GM21717 (cell line): ENCODE measurements around the gene ZNF808.
"Not testable (repeated sequence)": the region's sequence is repeated elsewhere in the genome, so short reads cannot be mapped to it uniquely, and the experiment has no call there.

ENCODE experiments used
- ATAC-seq: cut with Tn5 transposase; IDR thresholded peaks from one replicate; pipeline ENCODE4 v1.9.1; 2021; ENCODE audit warnings: mild to moderate bottlenecking, moderate library complexity; ENCODE audit not compliant: unreplicated experiment

Gene ZNF808

DNA sequence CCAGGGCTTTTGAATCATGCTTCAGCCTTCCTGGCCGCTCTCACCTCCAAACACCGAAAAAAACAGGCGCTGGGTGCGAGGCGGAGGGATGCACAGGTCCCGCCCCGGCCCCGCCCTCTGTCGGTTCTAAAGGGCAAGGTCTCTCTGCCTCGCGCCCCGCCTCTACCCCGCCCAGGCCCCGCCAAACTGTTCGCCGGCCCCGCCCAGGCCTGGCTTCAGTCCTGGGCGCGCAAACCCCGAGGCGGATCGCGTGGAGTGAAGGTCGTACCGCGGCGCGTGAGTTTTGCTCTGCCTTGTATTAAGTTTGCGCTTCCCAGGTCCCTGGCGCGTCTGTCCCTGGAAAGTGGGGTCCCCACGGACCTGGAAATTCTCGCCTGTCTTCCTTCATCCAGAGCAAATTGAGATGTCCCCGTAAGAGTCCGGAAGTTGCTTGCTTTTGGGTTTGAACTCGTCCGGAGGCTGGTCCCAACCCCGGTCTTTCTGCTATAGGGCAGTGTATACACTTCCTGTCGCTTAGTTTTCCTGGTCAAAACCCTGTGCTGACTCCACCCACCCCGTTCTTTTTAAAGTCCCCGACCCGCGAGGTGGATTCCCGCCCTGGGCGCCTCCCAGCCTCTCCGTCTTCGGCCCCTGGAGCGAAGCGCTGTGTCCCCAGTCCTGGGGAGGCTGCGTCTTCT is 8.4 kb downstream of the ZNF808 start:
- ATAC-seq = no peak

DNA sequence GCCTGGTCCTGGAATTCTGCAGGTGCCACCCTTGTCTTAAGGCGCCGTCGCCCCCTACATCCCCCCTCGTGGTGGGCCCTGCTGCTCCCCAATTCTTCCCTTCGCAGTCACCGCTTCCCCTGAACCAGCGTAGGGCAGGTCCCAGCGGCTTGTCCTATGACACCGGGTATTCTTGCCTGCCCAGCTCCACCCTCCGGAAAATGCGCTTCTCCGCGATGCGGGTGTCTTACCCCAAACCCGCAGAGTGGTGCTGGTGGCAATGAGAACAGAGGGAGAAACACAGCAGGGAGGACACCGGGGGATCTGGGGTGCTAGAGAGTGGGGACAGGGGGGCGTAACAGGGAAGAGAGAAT is 9.0 kb downstream of the ZNF808 start:
- no peak for ATAC-seq

DNA sequence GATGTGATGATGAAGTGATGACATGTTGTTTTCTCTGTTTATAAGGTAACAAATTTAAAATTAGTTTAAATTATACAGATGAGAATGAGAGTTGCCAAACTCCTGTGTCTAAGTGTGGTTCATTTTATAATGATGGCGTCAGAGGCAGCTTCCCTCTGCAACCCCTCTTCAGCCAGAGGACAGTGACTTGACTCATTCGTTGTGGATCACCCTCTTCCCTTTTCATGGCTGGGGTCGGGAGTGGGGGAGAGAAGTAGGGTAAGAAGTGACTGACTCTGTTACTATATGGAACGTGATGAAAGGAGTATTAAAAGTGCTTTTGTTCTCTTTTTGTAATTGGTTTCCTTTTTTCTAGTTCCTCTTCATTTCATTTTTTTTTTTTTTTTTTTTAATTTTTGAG is 11.3 kb downstream of the ZNF808 start:
- ATAC-seq = not testable (repeated sequence)

DNA sequence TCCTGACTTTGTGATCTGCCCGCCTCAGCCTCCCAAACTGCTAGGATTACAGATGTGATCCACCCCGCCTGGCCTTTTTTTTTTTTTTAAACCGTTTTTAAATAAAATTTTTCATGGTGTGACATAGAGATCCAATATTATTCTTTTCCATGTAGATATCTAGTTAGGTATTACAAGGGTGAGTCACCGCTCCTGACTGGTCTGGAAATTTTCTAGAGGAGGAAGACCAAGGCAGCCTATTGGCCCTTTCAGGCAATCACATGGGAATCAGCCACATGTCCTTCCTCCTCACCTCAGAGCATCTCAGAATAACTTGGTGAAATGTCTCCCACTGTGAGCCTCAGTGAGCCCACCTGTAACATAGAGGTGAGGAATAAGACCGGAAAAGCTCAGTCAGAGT is 13.7 kb downstream of the ZNF808 start:
- not testable (repeated sequence) for ATAC-seq

DNA sequence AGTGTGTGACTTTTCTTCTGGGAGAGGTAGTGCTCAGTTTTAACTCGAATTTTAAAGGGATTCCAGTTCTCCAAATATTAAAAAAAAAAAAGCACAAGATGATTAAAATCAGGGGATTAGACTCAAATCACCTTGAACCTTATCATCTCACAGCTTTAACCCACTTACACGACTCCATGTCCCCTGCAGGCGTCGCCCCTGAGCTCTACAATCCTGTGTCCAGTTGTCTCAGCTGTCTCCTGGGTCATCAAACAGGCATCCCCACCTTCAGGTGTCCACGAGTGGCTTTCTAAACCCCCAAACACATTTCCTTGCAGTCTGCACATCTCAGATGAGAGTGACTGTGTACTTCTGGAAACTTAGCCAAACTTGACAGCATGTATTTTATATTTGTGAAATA is 14.1 kb downstream of the ZNF808 start:
- ATAC-seq = no peak

DNA sequence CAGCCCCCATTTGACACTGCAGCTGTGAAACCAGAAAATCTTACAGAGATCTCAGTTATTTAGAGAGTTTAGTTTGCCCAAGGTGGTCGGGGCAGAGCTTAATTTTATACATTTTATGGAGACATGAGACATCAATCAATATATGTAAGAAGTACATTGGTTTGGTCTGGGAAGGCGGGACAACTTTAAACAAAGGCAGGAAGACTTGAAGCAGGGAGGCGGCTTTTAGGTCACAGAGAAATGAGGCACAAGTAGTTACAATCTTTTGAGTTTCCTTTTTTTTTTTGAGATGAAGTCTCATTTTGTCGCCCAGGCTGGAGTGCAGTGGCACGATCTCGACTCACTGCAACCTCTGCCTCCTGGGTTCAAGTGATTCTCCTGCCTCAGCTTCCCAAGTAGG is 15.1 kb downstream of the ZNF808 start:
- ATAC-seq = not testable (repeated sequence)

DNA sequence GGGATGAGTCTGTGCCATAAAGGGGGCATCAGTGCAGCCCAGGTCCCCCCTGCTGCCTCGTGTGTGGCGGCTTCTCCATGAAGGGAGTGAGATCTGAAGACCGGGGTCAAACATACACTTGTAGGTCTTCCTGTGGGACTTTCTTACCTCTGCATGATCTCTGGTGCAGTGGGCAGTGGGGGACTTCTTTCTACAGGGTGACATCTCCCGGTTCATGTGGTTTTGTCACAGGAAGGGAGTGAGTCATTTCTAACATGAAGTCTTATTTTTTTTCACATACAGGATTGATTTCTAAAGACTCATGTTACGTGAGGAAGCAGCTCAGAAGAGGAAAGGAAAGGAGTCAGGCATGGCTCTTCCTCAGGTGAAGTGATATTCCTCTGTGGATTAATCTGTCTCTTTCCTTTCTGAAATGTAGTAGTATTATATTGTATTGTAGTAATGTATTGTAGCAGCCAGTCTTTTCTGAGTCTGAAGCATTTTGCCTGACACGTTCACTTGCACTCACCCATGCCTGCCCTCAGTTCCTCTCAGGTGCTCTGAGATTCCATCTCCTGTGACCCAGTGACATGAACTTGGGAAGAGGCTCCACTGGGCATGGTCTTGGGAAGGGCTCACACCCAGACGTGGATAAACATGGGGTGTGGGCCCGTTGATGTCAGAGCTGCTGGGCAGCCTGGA is 15.7 kb downstream of the ZNF808 start:
- no peak for ATAC-seq

DNA sequence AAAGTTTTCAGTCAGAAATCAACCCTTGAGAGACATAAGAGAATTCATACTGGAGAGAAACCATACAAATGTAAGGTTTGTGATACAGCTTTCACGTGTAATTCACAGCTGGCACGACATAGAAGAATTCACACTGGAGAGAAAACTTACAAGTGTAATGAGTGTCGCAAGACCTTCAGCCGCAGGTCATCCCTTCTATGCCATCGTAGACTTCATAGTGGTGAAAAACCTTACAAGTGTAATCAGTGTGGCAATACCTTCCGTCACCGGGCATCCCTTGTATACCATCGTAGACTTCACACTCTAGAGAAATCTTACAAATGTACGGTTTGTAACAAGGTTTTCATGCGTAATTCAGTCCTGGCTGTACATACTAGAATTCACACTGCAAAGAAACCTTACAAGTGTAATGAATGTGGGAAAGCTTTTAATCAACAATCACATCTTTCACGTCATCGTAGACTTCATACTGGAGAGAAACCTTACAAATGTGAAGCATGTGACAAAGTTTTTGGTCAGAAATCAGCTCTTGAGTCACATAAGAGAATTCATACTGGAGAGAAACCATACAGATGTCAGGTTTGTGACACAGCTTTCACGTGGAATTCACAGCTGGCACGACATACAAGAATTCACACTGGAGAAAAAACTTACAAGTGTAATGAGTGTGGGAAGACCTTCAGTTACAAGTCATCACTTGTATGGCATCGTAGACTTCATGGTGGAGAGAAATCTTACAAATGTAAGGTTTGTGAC is 26.9 kb downstream of the ZNF808 start:
- no peak for ATAC-seq

DNA sequence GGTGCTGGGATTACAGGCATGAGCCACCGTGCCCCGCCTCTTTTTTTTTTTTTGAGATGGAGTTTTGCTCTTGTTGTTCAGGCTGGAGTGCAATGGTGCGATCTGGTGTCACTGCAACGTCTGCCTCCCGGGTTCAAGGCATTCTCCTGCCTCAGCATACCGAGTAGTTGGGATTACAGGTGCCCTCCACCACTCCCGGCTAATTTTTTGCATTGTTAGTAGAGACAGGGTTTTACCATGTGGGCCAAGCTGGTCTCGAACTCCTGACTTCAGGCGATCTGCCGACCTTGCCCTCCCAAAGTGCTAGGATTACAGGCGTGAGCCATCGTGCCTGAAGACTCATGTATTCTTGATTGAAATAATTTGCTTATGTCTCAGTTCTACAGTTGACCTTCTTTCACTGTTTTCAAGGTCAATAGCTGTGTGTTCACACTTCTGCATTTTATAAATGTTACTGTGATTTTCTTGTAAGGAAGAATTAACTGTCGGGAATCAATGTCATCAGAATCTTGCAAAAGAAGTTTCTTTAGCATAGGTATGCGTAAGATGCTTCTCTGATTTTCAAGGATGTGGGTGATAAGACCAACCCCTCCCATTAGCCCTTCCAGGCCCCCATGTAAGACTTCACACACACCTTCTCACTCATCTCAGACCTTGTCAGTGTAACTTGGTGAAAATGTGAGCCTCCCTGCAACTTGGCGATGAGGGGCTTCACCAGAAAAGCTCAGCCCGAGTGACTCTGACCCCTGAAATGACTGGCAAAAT is 29.9 kb downstream of the ZNF808 start:
- no peak for ATAC-seq

DNA sequence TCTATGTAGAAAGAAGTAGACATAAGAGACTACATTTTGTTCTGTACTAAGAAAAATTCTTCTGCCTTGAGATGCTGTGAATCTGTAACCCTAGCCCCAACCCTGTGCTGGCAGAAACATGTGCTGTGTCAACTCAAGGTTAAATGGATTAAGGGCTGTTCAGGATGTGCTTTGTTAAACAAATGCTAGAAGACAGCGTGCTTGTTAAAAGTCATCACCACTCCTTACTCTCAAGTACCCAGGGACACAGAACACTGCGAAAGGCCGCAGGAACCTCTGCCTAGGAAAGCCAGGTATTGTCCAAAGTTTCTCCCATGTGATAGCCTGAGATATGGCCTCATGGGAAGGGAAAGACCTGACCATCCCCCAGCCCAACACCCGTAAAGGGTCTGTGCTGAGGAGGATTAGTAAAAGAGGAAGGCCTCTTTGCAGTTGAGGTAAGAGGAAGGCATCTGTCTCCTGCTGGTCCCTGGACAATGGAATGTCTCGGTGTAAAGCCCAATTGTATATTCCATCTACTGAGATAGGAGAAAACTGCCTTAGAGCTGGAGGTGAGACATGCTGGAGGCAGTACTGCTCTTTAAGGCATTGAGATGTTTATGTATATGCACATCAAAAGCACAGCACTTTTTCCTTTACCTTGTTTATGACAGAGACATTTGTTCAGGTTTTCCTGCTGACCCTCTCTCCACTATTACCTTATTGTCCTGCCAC is 31.4 kb downstream of the ZNF808 start:
- not testable (repeated sequence) for ATAC-seq

DNA sequence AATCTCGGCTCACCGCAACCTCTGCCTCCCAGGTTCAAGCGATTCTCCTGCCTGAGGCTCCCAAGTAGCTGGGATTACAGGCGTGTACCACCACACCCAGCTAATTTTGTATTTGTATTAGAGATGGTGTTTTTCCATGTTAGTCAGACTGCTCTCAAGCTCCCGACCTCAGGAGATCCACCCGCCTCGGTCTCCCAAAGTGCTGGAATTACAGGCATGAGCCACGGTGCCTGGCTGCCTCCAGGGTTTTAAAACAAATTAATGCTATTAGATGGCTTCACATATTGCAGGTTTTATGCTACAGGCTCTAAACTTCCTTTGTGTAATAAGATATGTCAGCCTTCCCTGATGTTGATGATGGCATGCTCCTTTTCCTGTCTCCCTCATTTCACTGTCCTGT is 34.1 kb downstream of the ZNF808 start:
- ATAC-seq = not testable (repeated sequence)

DNA sequence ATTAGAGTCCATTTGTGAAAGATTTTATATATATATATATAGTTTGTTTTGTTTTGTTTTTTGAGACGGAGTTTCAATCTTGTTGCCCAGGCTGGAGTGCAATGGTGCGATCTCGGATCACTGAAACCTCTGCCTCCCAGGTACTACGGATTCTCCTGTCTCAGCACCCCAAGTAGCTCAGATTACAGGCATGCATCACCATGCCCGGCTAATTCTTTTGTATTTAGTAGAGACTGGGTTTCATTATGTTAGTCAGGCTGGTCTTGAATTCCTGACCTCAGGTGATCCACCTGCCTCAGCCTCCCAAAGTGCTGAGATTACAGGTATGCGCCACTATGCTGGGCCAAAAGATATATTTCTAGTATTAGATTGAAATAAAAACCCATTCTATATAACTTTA is 38.7 kb downstream of the ZNF808 start:
- ATAC-seq = no peak

DNA sequence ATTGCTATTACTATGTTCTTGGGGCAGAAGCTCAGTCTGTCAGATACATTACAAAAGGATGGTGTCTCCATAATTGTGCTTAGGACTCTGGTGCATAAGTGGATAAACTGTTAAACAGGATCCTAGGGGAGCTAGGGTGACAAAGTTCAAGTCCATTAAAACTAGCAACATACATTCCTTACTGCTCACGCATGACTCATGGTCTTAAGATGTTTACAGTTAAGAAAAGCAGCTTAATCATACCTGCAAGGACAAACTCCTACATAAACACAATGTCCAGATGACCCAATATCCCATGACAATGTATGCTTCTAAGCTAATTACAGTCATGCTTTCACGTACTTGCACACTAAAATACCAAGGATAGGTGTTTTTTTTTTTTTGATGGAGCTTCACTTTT is 39.1 kb downstream of the ZNF808 start:
- no peak for ATAC-seq

DNA sequence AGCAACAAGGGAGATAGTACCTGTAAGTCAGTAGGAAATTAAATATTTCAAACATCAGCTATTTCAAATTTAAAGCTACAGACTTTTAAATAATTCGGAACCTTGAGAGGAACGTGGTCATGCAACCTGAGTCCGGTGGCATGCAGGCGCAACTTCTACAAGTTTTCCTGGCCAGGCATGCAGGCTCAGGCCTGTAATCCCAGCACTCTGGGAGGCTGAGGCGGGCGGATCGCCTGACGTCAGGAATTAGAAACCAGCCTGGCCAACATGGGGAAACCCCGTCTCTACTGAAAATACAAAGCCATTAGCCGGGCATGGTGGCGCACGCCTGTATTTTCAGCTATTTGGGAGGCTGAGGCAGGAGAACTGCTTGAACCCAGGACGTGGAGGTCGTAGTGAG is 40.5 kb downstream of the ZNF808 start:
- ATAC-seq = no peak

DNA sequence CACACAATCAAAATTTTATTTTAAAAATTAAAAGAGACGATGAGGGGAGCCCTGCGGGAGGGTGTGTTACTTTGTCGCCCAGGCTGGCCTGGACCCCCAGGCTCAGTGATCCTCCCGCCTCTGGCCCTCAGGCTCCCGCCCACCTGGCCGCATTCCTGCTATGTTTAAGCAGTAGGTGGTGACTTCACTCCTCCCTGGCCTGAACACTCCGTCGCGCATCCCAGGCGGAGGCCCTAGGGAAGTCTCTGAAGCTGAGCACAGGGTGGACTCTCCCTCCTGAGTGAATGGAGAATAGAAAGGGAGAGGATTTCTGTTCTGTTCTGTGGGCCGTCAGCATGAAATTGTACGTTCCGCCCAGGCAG is 42.2 kb downstream of the ZNF808 start:
- peak; percentile 15 for ATAC-seq

DNA sequence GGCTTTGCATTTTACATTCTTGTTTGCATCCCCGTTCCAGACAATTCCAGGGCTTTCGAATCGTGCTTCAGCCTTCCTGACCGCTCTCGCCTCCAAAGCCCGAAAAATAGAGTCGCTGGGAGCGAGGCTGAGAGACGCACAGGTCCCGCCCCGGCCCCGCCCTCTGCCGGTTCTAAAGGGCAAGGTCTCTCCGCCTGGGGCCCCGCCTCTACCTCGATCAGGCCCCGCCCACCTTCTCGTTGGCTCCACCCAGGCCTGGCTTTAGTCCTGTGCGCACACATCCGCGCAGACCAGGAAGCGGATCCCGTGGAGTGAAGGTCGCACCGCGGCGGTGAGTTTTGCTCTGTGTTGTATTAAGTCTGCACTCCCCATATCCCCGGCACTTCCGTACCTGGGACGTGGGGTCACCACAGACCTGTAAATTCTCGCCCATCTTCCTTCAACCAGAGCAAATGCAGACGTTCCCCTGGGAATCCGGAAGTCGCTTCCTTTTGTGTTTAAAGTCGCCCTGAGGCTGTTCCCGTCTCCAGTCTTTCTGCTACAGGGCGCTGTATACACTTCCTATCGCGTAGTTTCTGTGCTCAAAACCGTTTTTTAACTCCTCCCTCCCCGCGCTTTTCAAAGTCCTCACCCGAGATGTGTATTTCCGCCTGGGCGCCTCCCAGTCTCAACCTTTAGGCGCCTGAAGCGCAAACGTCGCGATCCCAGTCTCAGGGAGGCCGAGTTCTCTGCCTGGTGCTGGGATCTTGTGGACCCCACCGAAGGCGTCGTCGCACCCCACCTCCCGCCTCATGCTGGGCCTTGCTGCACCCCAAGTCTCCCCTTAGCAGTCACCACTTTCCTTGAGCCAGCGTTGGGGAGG is 42.8 kb downstream of the ZNF808 start, which contains the start of gene ZNF701:
TSS of gene ZNF701 (plus strand) at position 288 of the 862 bp plus-strand sequence. CDS start 3,861 bp downstream, outside the sequence.
- peak; percentile 91 for ATAC-seq

DNA sequence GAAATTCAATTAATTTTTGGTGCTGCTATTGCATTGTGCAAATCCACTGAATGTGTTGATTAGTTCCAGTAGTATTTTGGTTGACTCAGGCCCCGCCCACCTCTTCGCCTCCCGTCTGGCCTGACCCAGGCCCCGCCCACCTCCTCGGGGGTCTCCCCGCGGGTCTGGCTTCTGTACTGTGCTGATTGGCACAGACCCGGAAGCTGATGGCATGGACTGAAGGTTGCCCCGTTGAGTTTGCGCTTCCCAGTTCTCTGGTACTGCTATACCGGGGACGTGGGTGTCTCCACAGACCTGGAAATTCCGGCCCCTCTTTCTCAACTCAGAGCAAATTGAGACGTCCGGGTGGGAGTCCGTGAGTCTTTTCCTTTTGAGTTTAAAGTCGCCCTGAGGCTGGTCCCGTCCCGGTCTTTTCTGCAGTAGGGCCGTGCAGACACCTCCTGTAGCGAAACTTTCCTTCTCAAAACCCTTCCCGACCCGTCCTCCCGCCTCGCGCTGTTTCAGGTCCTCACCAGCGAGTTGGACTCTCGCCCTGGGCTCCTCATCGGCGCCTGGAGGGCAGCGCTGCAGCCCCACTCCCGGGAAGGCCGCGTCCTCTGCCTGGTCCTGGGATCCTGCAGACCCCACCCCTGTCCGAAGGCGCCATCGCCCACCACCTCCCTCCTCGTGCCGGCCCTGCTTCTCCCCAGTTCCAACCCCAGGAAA is 57.4 kb downstream of the ZNF808 start:
- ATAC-seq = no peak

DNA sequence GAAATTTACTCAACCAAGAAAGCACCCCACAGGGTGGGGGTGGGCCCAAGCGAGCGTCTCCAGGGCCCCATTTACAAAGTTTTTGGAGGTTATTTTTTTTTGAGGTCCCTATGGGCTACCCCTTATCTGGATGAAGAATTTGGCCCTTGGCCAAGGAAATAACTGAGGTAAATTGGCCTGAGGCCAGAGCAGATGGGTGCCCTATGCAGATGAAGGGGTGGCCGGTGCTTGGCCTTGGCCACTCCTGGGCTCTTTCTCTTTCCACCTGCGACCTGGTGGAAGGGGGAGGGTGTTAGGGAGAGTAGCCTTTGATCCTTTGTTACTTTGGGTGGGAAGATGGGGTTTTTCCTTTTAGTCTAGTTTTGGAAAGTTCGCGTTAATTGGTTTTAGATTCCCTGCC is 58.1 kb downstream of the ZNF808 start:
- ATAC-seq = no peak

DNA sequence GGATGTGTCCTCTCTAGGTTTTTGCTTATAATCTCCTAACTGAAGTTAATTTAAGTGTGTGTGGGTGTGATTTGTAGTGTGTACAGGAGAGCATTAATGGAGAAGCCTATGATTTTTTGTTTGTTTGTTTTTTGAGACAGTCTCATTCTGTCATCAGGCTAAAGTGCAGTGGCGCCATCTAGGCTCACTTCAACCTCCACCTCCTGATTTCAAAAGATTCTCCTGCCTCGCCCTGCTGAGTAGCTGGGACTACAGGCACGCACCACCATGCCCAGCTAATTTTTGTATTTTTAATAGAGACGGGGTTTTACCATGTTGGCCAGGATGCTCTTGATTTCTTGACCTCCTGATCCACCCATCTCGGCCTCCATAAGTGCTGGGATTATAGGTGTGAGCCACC is 63.3 kb downstream of the ZNF808 start:
- ATAC-seq = no peak
